Measurements from ENCODE around the gene RBMS1.

The RBMS1 gene

GRCh38 chr2:160390544-160391455, 102.8 kb downstream of the RBMS1 start:
- Histone ChIP-seq H3K23ac (ENCODE audit: low read depth, low read length, poor library complexity) (no peak overlapping the region), H3K79me1 (ENCODE audit: low read depth, low read length) (no peaks in the 10 kb centered on the region), H3K14ac (ENCODE audit: low read length) (no peak overlapping the region), H2AFZ (ENCODE audit: low read length) (no peak overlapping the region), H3K27ac (replicated peaks; ENCODE audit: low read length) (no peak overlapping the region), H4K8ac (ENCODE audit: low read depth, low read length) (no peak overlapping the region), H2BK120ac (ENCODE audit: low read depth, low read length) (no peak overlapping the region), H3K4me3 (ENCODE audit: low read length in 2 of 2) (no peak overlapping the region), H2BK12ac (ENCODE audit: low read length) (no peak overlapping the region), H2AK5ac (ENCODE audit: low read depth, low read length) (no peak overlapping the region), H3K36me3 (replicated peaks in 1 of 2; ENCODE audit: control insufficient read depth in 2 of 2, insufficient read depth in 2 of 2, low read length in 2 of 2) (no peaks in the 10 kb centered on the region), H2BK15ac (ENCODE audit: low read length) (no peak overlapping the region), H3K27me3 (ENCODE audit: control insufficient read depth in 3 of 3, insufficient read depth in 3 of 3, low read depth in 1 of 3, low read length in 3 of 3) (no peaks in the 10 kb centered on the region), H3K4me1 (ENCODE audit: control insufficient read depth in 2 of 2, insufficient read depth in 1 of 2, low read depth in 1 of 2, low read length in 2 of 2) (peaks cover 10 to 13% of the 10 kb centered on the region in 2 donors), H4K91ac (ENCODE audit: low read depth, low read length, poor library complexity) (no peak overlapping the region), H3K18ac (ENCODE audit: low read length) (no peak overlapping the region), H3K9me3 (replicated peaks in 1 of 2; ENCODE audit: control insufficient read depth in 2 of 2, insufficient read depth in 1 of 2, low read depth in 1 of 2, low read length in 2 of 2) (no peaks in the 10 kb centered on the region), H3K4ac (ENCODE audit: low read length) (no peak overlapping the region), H3K9ac (ENCODE audit: low read depth, low read length, poor library complexity) (no peak overlapping the region), H3K4me2 (ENCODE audit: insufficient read depth, low read length, poor library complexity, severe bottlenecking) (no peak overlapping the region), H2BK5ac (ENCODE audit: low read length) (no peak overlapping the region)
- no peak for DNase-seq (ENCODE audit: low spot score)
- WGBS, 2 donors (ENCODE audit: extremely low coverage in 2 of 2, insufficient read length in 2 of 2, insufficient replicate concordance in 1 of 2): no CpG with 5 or more reads among the region's 7 CpGs

- H3K4me1 ChIP-seq (ENCODE audit: control insufficient read depth in 2 of 2, insufficient read depth in 1 of 2, low read depth in 1 of 2, low read length in 2 of 2): peaks cover 10 to 13% of the 10 kb centered on the region in 2 donors
- H3K79me1 ChIP-seq (ENCODE audit: low read depth, low read length): no peaks in the 10 kb centered on the region
- H2BK120ac ChIP-seq (ENCODE audit: low read depth, low read length): no peak overlapping the region
- no peaks in the 10 kb centered on the region for H3K36me3 ChIP-seq (replicated peaks in 1 of 2; ENCODE audit: control insufficient read depth in 2 of 2, insufficient read depth in 2 of 2, low read length in 2 of 2)
- H3K27ac ChIP-seq (replicated peaks; ENCODE audit: low read length): no peak overlapping the region
- H3K4me2 ChIP-seq (ENCODE audit: insufficient read depth, low read length, poor library complexity, severe bottlenecking): no peak overlapping the region
- no peak overlapping the region for H4K8ac ChIP-seq (ENCODE audit: low read depth, low read length)
- no peak overlapping the region for H3K18ac ChIP-seq (ENCODE audit: low read length)
- H2AK5ac ChIP-seq (ENCODE audit: low read depth, low read length): no peak overlapping the region
- H3K23ac ChIP-seq (ENCODE audit: low read depth, low read length, poor library complexity): no peak overlapping the region
- H3K4me3 ChIP-seq (ENCODE audit: low read length in 2 of 2): no peak overlapping the region
- no peak overlapping the region for H3K4ac ChIP-seq (ENCODE audit: low read length)
- no peak for DNase-seq (ENCODE audit: low spot score)
- no peak overlapping the region for H4K91ac ChIP-seq (ENCODE audit: low read depth, low read length, poor library complexity)
- peaks cover 0 to 1% of the 10 kb centered on the region in 2 donors for H3K9me3 ChIP-seq (replicated peaks in 1 of 2; ENCODE audit: control insufficient read depth in 2 of 2, insufficient read depth in 1 of 2, low read depth in 1 of 2, low read length in 2 of 2)
- no peak overlapping the region for H2BK15ac ChIP-seq (ENCODE audit: low read length)
- no peaks in the 10 kb centered on the region for H3K27me3 ChIP-seq (ENCODE audit: control insufficient read depth in 3 of 3, insufficient read depth in 3 of 3, low read depth in 1 of 3, low read length in 3 of 3)
- no peak overlapping the region for H2BK5ac ChIP-seq (ENCODE audit: low read length)
- H3K14ac ChIP-seq (ENCODE audit: low read length): no peak overlapping the region
- no peak overlapping the region for H3K9ac ChIP-seq (ENCODE audit: low read depth, low read length, poor library complexity)
- H2AFZ ChIP-seq (ENCODE audit: low read length): no peak overlapping the region
- no peak overlapping the region for H2BK12ac ChIP-seq (ENCODE audit: low read length)
Observed at GRCh38 chr2:160389875-160390274, 103.7 kb downstream of the RBMS1 start.

GRCh38 chr2:160388464-160389263, 104.9 kb downstream of the RBMS1 start:
- Histone ChIP-seq H3K4ac (ENCODE audit: low read length) (no peak overlapping the region), H3K36me3 (replicated peaks in 1 of 2; ENCODE audit: control insufficient read depth in 2 of 2, insufficient read depth in 2 of 2, low read length in 2 of 2) (no peaks in the 10 kb centered on the region), H3K27me3 (ENCODE audit: control insufficient read depth in 3 of 3, insufficient read depth in 3 of 3, low read depth in 1 of 3, low read length in 3 of 3) (no peaks in the 10 kb centered on the region), H2AFZ (ENCODE audit: low read length) (no peak overlapping the region), H3K4me2 (ENCODE audit: insufficient read depth, low read length, poor library complexity, severe bottlenecking) (no peak overlapping the region), H4K91ac (ENCODE audit: low read depth, low read length, poor library complexity) (no peak overlapping the region), H3K4me3 (ENCODE audit: low read length in 2 of 2) (no peak overlapping the region), H2BK15ac (ENCODE audit: low read length) (no peak overlapping the region), H3K18ac (ENCODE audit: low read length) (no peak overlapping the region), H2BK120ac (ENCODE audit: low read depth, low read length) (no peak overlapping the region), H3K4me1 (ENCODE audit: control insufficient read depth in 2 of 2, insufficient read depth in 1 of 2, low read depth in 1 of 2, low read length in 2 of 2) (peaks cover 10 to 14% of the 10 kb centered on the region in 2 donors), H3K9ac (ENCODE audit: low read depth, low read length, poor library complexity) (no peak overlapping the region), H2AK5ac (ENCODE audit: low read depth, low read length) (no peak overlapping the region), H3K14ac (ENCODE audit: low read length) (no peak overlapping the region), H2BK5ac (ENCODE audit: low read length) (no peak overlapping the region), H3K27ac (replicated peaks; ENCODE audit: low read length) (no peak overlapping the region), H3K23ac (ENCODE audit: low read depth, low read length, poor library complexity) (no peak overlapping the region), H4K8ac (ENCODE audit: low read depth, low read length) (no peak overlapping the region), H3K79me1 (ENCODE audit: low read depth, low read length) (no peaks in the 10 kb centered on the region), H2BK12ac (ENCODE audit: low read length) (no peak overlapping the region), H3K9me3 (replicated peaks in 1 of 2; ENCODE audit: control insufficient read depth in 2 of 2, insufficient read depth in 1 of 2, low read depth in 1 of 2, low read length in 2 of 2) (peaks cover 0 to 4% of the 10 kb centered on the region in 2 donors)
- DNase-seq (ENCODE audit: low spot score): no peak
- WGBS, 2 donors (ENCODE audit: extremely low coverage in 2 of 2, insufficient read length in 2 of 2, insufficient replicate concordance in 1 of 2): no CpG with 5 or more reads among the region's 12 CpGs
